Glomerular visceral epithelial cell (primary cell): ENCODE measurements around the gene SMARCC2.

Experiments used
- DNase-seq: peaks from one replicate; pipeline ENCODE4 v3.0.0-alpha.2; 2016; ENCODE audit errors: extremely low spot score

SMARCC2 gene

DNA sequence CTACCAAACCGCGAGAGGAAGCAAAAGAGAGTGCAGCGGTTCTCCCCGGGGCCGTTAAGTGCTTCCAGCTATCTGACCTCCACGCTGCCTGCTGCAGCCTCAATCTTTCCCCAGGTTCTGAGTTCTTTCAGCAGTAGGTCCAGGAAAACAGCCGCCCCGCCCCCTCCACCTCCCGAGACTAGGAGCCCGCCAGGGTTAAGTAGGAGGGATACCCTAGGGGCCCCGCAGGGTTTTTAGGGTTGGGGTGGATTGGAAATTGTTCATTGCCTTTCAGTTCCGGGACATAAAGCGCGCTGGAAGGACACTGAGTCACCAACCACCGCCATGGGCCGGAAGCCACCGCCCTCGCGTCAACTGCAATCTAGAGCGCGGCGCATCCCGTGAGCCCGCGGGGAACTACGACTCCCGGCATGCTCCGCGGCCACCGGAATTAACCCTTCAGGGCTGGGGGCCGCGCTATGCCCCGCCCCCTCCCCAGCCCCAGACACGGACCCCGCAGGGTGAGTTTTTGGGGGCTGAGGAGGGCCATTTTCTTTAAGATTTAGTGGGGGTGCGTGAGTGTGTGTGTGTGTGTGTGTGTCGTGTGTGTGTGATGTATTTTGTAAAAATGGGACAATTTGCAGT is 37.0 kb downstream of the SMARCC2 start, which contains the start of gene MYL6B:
TSS of gene MYL6B (plus strand) at position 456 of the 624 bp plus-strand sequence. CDS start 1,332 bp downstream, outside the sequence.
- peak; percentile 89 for DNase-seq

DNA sequence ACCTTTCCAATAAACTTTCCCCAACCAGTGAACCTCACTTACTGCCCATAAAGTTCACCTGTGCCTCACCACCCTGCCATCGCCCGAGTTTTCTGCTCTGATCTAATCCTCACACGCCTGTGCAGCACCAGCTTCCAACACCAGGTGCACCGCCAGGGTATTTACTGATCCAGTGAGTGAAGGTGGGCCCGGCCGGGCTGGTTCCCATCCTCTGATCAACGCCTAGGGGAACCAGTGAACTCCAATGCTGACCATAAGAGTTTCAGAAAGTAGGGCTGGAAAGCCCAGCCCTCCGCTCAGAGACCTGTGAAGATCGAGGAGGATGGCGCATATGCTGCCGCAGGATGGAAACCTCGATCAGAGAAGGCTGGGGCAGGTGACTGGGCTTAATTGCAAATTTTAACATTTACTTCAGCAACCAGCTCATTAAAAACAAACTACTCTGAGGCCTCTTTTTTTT is 37.6 kb downstream of the SMARCC2 start:
- no peak for DNase-seq

DNA sequence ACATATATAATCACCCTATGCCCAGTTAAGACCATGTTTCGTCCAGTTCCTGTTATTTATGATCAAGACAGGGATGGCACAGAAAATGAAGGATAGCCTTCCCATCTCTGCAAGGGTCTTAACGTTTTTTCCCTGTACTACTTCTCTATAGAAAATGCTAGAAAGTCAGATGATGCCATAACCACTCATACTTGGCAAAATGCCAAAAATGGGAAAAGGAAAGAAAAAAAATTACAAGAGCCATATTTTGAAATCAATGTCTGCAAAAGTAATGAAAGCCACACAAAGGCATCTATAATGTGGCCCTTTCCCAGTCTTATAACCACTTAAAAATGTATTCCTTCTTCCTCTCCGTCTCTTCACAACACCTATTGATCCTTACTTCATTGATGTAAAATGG is 38.7 kb downstream of the SMARCC2 start:
- no peak for DNase-seq

DNA sequence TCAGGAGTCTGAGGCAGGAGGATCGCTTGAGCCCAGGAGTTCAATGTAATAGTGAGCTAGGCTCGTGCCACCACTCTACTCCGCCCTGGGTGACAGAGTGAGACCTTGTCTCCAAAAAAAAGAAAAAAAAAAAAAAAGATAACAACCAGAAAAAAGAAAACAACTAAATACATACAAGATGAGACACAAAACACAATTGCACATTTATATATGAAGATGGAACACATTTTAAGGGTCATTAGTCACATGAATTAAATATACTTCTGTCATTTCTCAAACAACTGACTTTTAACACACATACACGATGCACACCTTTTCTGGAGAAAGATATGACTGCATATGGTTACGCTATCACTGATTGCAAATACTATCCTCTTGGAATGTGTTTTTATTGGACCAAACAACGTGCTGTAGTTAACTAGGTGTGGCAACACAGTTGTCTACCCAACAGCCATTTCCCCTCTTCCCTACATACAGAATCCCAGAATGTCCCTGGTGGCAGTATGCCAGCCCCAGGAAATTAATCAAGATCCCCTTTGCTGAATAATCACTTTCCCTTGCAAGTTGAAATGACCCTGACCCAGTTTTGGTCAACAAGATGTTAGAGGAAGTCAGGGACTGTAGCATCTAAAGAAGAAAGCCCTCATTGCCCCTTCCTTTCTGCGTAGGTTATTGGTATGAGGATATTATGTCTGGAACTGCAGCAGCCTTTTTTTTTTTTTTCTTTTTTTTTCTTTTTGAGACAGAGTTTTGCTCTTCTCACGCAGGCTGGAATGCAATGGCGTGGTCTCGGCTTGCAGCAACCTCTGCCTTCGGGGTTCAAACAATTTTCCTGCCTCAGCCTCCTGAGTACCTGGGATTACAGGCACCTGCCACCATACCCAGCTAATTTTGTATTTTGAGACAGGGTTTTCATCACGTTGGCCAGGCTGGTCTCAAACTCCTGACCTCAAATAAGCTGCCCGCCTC is 42.5 kb downstream of the SMARCC2 start:
- no peak for DNase-seq

DNA sequence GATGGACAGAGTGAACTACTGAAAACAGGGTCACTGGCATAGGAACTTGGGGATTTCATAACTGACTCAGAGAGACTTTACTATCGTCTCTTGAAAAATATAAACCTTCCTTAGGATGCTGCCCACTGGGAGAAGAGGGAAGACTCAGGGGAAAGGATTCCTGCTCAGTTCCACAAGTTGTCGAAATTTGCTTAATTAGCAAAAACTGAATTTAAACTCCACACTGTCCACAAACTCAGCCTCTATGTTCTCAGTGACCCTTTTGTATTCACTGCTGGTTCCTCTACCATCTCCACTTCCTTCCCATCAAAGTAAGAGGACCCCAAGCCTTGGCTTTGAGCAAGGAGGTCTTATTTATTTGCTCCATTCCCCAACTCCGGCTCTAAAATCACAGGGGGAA is 44.1 kb downstream of the SMARCC2 start:
- no peak for DNase-seq

DNA sequence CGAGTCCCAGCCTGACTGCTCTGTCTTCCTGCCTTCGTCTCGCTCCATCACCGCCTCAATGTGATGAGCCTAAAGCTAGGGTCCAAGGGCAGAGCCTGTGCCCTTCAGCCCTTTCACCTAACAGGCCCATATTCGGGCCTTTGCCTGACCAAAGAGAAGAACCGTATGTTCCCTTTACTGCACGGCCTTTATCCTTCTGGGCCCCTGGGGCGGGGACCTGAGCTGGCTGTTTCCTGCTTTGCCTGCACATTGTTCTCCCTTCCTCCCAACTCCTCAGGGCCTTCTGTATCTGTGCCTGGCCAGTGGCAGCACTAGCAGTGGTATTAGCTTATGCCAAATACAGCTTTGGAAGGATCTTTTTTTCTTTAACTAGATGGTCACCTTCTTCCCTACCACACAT is 45.4 kb downstream of the SMARCC2 start:
- DNase-seq = no peak

DNA sequence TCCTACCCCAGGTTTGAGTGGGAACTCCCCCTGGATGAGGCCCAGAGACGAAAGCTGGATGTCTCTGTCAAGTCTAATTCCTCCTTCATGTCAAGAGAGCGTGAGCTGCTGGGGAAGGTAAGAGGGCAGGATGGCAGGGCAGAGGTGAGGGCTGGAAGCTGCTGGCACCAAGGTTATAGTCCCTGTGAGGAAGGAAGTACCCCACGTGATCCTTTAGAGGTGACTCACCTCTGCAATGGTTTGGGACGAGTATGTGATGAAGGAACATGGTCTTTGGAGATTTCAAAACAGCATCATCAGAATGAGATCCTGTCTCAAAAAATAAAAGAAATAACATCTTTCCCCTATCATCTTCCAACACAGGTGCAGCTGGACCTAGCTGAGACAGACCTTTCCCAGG is 46.1 kb downstream of the SMARCC2 start:
- DNase-seq = no peak

DNA sequence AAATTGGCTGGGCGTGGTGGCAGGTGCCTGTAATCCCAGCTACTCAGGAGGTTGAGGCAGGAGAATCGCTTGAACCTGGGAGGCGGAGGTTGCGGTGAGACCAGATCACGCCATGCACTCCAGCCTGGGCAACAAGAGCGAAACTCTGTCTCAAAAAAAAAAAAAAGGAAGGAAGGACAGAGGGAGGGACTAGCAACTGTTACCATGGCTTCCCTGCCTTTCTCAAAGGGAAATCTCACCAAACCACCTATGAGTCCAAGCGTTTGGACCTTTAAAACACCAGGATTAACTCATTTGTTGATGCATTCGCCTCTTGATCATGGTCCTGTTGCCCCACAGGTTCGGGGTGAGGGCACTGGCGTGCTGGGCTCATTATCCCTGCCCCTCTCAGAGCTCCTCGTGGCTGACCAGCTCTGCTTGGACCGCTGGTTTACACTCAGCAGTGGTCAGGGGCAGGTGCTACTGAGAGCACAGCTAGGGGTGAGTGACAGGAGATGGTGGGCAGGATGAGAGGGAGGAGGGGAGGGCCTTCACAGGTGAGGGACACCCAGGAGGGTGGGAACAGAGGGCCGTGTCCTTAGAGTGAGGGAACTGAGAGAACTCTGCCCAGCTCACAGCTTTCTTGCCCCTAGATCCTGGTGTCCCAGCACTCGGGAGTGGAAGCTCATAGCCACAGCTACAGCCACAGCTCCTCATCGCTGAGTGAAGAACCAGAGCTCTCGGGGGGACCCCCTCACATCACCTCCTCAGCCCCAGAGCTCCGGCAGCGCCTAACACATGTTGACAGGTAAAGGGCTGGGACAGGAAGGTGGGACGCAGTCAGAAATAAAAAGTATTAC is 47.1 kb downstream of the SMARCC2 start:
- DNase-seq = no peak

DNA sequence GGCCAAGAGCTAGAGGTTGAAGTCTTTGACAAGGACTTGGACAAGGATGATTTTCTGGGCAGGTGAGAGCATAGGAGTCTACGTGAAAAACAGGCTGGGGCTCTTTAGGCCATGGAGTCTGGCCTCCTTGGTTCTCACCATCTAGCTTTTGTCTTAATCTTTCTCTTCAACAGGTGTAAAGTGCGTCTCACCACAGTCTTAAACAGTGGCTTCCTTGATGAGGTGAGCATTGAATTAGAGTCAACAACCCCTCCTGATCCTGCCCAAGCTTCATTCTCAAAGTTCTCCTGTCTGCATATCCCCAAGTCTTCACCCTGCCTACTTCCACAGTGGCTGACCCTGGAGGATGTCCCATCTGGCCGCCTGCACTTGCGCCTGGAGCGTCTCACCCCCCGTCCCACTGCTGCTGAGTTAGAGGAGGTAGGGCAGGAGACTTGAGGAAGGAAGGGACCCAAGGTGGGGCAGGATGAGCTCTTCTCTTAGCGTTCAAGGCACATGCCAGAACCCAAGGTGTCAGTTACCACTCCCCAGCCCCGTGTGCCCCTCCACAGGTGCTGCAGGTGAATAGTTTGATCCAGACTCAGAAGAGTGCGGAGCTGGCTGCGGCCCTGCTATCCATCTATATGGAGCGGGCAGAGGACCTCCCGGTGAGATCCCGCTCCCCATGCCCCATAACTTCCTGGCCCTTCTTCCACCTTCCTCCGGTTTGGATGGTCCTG is 51.3 kb downstream of the SMARCC2 start:
- no peak for DNase-seq

DNA sequence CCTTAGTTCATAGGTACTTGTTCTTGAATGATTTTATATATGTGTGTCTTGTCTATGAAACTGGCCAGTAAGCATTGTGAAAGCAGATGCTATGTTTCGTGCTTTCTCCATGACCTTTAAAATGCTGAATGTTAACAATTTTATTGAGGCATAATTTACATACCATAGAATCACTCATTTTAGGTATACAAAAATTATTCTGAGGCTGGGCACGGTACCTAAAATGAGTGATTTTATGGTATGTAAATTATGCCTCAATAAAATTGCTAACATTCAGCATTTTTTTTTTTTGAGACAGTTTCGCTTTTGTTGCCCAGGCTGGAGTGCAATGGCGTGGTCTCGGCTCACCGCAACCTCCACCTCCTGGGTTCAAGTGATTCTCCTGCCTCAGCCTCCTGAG is 54.4 kb downstream of the SMARCC2 start:
- no peak for DNase-seq

DNA sequence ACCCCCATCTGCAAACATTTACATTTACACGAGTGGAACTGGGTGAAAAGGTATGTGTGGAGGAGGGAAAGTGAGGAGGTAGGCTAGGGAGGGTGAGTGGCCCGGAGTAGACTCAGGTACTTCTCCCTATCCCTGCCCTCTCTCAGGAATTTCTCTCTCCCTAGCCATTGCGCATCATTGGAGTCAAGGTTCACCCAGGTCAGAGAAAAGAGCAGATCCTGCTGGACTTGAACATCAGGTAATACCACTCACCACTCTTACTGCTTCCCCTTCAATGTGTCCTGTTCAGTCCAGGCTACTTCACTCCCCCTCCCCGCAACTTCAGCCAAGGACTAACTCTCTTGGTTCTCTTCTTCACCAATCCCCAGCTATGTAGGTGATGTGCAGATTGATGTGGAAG is 58.4 kb downstream of the SMARCC2 start:
- no peak for DNase-seq

DNA sequence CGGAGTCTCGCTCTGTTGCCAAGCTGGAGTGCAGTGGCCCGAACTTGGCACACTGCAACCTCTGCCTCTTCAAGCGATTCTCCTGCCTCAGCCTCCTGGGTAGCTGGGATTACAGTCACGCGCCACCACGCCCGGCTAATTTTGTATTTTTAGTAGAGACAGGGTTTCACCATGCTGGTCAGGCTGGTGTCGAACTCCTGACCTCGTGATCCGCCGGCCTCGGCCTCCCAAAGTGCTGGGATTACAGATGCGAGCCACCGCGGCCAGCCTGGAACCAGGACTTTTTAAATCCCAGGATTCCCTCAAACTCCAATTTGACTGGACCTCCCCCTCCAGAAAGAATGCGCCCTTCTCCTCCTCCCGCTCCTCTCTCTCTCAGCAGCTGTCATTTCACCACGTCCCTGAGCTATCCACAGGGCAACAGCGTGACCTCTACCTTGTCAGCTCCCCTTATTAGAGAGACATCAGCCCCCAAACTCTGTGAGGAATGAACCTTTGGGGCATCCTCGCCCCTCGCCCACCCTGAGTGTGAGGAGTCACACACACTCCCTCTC is 59.3 kb downstream of the SMARCC2 start:
- DNase-seq = no peak

DNA sequence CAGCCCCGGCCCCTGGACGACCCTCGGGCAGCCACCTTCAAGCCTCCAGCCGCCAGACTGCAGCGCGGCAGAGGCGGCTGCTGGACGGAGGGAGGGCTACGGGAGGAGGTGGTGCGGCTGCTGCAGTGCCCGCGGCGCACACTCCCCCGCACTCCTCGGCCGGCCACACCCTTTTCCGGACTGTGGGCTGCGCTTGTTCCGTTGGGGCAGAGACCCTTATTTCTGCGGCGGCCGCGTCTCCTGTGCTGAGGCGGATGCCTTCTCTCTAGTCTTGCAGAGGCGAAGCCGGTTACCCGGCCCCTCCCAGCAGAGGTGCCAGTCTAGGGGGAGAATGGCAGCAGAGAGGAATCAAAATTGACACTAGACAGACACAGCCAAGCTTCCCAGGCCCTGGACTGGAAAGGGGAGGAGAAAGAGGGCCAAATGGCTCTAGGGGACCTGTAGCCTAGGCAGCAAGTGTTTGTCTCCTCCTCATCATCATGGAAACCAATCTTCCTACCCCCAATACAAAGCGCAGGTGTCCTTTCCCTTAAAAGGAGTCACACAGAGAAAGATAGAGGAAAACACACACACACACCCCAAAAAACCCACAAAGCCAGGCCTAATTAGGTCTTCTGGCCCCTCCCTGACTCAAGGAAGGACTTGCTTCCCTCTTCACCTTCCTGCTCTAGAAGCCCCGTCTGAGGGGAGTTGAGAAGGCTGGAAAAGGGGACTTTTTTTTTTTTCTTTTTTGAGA is 59.9 kb downstream of the SMARCC2 start:
- peak; percentile 65 for DNase-seq

DNA sequence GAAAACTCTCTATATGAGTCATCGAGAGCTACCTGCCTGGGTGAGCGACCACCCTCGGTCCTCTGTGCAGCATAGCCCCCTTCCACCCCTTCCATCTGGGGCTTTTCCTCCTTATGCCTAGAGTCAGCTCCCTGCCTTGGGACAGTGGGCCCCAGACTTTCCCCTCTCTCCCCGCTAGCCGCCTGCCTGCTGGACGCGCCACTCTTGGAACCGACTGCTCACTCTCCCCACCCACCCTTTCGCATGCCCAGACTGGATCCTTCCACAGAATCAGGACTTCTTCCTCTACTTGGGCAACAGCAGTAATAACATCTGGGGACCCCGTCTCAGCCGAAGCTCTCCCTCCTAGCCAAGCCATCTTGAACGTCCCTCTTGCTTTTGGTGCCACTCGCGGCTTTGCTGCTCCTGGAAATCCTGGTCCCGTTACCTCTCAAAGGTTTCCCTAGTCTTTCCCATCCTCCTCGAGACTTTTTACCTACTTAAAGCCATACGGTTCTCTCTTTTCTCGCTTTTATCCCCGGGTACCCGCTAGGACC is 60.5 kb downstream of the SMARCC2 start:
- DNase-seq = peak; percentile 16

DNA sequence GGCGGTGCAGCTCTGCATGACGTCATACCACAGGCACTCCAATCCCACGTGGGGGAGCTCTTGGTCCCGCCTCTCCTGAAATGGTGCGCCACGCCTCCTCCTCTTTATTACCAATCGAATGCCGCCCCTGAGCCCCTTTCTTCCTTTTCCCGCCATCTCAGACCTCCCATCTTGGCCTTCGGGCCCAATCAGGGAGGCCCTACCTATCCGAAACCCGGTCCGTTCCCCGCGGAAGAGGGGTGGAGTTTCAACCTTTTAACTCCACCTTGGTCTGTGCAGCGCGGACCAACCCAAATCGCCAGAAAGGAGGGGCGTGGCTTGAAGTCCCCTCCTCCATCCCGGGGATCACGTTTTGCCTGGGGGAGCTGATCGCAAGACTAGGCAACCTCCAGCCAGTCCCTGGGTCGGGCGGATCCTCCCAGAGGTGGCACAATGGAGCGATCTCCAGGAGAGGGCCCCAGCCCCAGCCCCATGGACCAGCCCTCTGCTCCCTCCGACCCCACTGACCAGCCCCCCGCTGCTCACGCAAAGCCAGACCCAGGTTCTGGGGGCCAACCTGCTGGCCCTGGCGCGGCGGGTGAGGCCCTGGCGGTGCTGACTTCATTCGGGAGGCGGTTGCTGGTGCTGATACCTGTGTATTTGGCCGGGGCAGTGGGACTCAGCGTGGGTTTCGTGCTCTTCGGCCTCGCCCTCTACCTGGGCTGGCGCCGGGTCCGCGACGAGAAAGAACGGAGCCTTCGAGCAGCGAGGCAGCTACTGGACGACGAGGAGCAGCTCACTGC is 61.2 kb downstream of the SMARCC2 start, which contains the start of gene ESYT1:
TSS of gene ESYT1 (plus strand) at position 380 of the 782 bp plus-strand sequence. CDS start at position 433, 53 bp downstream.
- peak; percentile 100 for DNase-seq

DNA sequence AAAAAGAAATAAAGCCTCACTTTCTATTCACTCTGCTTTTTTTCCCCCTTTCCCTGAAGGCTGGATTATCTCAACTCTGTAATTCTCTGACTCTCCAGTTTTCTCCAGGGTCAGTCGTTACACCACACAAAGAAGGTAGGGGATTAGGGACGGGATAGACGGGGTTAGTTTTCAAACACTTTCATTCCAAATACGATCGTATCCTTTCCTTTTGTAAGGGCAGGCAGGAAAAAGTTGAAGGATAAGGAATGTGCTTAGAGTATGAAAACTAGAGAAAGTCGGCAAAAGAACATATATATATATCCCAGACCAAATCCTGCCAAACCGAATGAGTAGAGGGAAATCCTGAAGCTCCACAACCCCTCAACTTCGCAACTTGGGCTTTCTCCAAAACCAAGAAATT is 61.8 kb downstream of the SMARCC2 start:
- DNase-seq = no peak

DNA sequence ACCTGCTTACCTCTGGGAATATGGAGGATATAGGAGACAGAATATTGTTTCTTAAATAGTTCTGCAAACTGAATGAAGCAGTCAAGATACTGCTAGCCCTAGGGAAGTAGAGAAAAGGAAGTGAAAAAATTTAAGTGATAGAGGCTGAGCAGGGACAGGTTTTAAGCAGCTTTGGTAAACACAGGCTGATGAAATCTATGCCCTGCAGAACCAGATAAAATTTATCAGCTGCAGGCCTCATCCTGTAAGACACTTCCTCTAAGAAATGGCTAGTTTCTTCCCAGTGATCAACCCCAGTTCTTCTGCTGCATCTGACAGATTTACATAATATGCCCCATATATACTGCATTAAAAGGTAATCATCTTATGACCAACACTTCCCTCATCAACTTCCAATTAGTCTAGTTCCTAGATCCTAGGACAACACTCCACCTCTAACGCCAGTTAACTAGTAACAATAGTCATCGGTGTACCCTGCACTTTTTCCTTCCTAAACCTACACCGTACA is 62.5 kb downstream of the SMARCC2 start:
- DNase-seq = no peak

DNA sequence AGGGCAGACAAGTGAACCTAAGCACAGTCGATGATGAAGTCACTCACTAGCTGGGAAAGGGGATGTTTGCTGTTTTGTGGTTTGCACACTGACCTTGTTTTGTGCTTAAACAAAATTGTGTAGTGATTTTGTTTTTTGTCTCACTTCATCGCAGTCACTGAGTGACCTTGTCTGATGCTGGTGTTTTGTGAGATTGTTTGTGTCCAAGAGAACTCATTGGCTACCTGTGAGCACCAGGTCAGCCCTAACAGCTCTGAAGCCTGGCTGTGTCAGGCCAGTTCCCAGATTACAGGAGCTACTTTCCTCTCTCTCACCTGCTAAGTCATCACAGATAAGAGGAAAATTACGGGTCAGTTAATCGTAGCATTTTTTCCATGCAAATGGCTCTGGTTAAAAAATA is 65.2 kb downstream of the SMARCC2 start:
- DNase-seq = no peak

DNA sequence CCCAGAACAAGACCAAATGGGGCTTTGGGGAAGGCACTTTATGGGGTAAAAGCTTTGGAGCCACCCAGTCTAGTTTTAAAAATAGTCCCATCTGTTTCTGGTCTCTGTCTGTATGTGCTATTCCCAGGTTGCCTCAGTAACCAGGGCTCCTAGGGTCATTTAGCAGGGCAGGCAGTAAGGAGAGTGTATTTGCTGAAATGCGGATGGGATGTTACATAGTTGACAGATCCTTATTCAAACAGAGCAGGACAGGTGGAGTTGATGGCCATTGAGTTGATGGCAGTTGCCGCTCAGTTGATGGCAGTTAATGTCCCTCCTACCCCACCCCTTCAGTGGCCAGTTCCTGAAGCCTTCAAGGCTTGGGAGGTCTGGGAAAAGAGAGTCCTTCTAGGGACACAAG is 66.6 kb downstream of the SMARCC2 start:
- no peak for DNase-seq
